HEK293T (cell line): ENCODE results near the gene ADH6.
"Not testable (repeated sequence)": the region's sequence is repeated elsewhere in the genome, so short reads cannot be mapped to it uniquely, and the experiment has no call there.

Source experiments
- BHLHE40 ChIP-seq: fragments of 450-650 bp; IDR thresholded peaks from 2 replicates; pipeline ENCODE4 v1.6.1; 2016; ENCODE audit warnings: mild to moderate bottlenecking, moderate library complexity, borderline replicate concordance
- ELF4 ChIP-seq: fragments of 450-650 bp; IDR thresholded peaks from 2 replicates; pipeline ENCODE4 v1.6.1; 2017; ENCODE audit warnings: antibody characterized with exemption
- HDGF ChIP-seq: fragments of 450-650 bp; IDR thresholded peaks from 2 replicates; pipeline ENCODE4 v1.6.1; 2017; ENCODE audit warnings: antibody characterized with exemption, borderline replicate concordance
- L3MBTL2 ChIP-seq: fragments of 450-650 bp; conservative IDR thresholded peaks from 2 replicates; pipeline ENCODE4 v1.6.1; 2016; ENCODE audit warnings: mild to moderate bottlenecking
- NFRKB ChIP-seq: fragments of 450-650 bp; IDR thresholded peaks from 2 replicates; pipeline ENCODE4 v1.6.1; 2016; ENCODE audit warnings: mild to moderate bottlenecking, moderate library complexity
- SP1 ChIP-seq: fragments of 450-650 bp; IDR thresholded peaks from 2 replicates; pipeline ENCODE4 v1.6.1; 2017
- SUZ12 ChIP-seq: fragments of 450-650 bp; IDR thresholded peaks from 2 replicates; pipeline ENCODE4 v1.6.1; 2016; ENCODE audit warnings: mild to moderate bottlenecking

DNA sequence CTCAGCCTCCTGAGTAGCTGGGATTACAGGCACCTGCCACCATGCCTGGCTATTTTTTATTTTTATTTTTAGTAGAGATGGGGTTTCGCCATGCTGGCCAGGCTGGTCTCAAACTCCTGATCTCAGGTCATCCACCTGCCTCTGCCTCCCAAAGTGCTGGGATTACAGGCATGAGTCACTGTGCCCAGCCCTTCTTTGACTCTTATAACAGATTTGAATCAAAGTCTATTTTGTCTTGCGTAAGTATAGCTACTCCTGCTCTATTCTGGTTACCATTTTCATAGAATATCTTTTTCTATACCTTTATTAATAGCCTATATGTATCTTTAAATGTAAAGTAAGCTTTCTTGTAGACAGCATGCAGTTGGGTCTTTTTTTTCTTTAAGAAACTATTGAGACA, 14.4 kb upstream of the ADH6 start:
- TF ChIP-seq ELF4, L3MBTL2, SUZ12, BHLHE40, SP1, HDGF, NFRKB: not testable (repeated sequence)
